Activated CD4-positive, alpha-beta T cell treated with anti-CD3 and anti-CD28 coated beads, Interleukin-2, amount 50 U/mL, for 16 hours (primary cell): ENCODE results near the gene COBL.

Source experiments
- DNase-seq: peaks from one replicate; pipeline ENCODE4 v3.0.0-alpha.2; 2020

COBL gene

GRCh38 chr7:51175316-51175991 is 141.2 kb downstream of the COBL start:
- no peak for DNase-seq

GRCh38 chr7:51165337-51165736 is 151.3 kb downstream of the COBL start:
- DNase-seq: no peak

GRCh38 chr7:51162724-51163329 is 153.8 kb downstream of the COBL start:
- DNase-seq: peak; percentile 86

GRCh38 chr7:51161937-51162336 is 154.7 kb downstream of the COBL start:
- no peak for DNase-seq

- DNase-seq: peak; percentile 64
Measured at GRCh38 chr7:51160990-51161615, 155.5 kb downstream of the COBL start.

- no peak for DNase-seq
Measured at GRCh38 chr7:51160411-51160810, 156.2 kb downstream of the COBL start.

- DNase-seq: no peak
Measured at GRCh38 chr7:51158742-51159445, 157.7 kb downstream of the COBL start.

GRCh38 chr7:51158211-51158610 is 158.4 kb downstream of the COBL start:
- DNase-seq: no peak

- DNase-seq: no peak
Measured at GRCh38 chr7:51154201-51154600, 162.4 kb downstream of the COBL start.

GRCh38 chr7:51152706-51153200 is 163.9 kb downstream of the COBL start:
- no peak for DNase-seq

- DNase-seq: no peak
Measured at GRCh38 chr7:51151455-51151854, 165.2 kb downstream of the COBL start.

- DNase-seq: no peak
Measured at GRCh38 chr7:51150193-51150592, 166.4 kb downstream of the COBL start.

- DNase-seq: no peak
Measured at GRCh38 chr7:51148216-51148615, 168.4 kb downstream of the COBL start.

GRCh38 chr7:51146816-51147586 is 169.6 kb downstream of the COBL start:
- DNase-seq: no peak

GRCh38 chr7:51144178-51144577 is 172.4 kb downstream of the COBL start:
- DNase-seq: no peak

GRCh38 chr7:51142741-51143385 is 173.7 kb downstream of the COBL start:
- no peak for DNase-seq

GRCh38 chr7:51141451-51142003 is 175.1 kb downstream of the COBL start:
- peak; percentile 50 for DNase-seq

- peak; percentile 70 for DNase-seq
Measured at GRCh38 chr7:51140199-51141164, 176.1 kb downstream of the COBL start.

GRCh38 chr7:51139796-51140195 is 176.8 kb downstream of the COBL start:
- DNase-seq: peak; percentile 56
